ENCODE results near the gene DDX54. TPM values are rescaled to one million over a fixed set of nuclear protein-coding genes. Genes with fewer than 3 reads are reported as not detected.

The DDX54 gene, protein sequence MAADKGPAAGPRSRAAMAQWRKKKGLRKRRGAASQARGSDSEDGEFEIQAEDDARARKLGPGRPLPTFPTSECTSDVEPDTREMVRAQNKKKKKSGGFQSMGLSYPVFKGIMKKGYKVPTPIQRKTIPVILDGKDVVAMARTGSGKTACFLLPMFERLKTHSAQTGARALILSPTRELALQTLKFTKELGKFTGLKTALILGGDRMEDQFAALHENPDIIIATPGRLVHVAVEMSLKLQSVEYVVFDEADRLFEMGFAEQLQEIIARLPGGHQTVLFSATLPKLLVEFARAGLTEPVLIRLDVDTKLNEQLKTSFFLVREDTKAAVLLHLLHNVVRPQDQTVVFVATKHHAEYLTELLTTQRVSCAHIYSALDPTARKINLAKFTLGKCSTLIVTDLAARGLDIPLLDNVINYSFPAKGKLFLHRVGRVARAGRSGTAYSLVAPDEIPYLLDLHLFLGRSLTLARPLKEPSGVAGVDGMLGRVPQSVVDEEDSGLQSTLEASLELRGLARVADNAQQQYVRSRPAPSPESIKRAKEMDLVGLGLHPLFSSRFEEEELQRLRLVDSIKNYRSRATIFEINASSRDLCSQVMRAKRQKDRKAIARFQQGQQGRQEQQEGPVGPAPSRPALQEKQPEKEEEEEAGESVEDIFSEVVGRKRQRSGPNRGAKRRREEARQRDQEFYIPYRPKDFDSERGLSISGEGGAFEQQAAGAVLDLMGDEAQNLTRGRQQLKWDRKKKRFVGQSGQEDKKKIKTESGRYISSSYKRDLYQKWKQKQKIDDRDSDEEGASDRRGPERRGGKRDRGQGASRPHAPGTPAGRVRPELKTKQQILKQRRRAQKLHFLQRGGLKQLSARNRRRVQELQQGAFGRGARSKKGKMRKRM
- total RNA-seq: 100 to 1,000 TPM; 213 to 236 (median 232) TPM

DNA sequence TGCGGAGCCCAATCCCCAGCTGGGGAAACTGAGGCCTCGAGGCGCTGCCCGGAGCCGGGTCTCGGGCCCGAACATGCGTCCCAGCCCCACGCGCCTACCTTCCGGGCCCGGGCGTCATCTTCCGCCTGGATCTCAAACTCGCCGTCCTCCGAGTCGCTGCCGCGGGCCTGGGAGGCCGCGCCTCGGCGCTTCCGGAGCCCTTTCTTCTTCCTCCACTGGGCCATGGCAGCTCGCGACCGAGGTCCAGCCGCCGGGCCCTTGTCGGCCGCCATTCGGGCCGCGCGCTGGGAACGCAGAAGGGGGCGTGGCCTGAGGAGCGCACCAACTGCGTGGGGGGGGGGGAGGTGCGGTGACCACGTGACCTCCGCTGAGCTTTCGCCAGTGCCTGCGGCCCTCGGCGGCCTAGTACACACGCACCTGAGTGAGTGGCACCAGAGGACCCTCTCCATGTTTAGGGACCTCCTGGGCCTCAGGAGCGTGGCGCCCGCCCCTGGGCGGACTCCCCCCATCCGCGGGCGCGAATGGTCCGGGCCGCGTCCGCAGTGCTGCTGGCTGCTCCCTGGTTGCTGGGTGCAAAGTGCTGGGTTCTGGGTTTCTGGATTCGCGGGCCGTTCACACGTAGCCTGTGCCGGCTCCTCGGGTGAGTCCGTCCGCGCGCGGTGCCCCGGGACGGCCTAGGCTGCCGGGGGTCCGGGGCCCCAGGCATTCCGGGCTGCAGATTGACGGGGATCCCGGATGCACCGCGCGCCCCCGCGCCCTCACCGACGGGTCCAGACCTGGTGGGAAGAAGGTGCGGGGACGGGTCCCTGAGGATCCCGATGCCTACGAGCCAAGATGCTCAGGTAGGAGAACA, at the start of gene DDX54, which contains the start of gene RITA1:
DDX54 (minus strand) TSS at position 299 of the 853 bp plus-strand sequence; CDS start at position 272, 27 bp downstream.
RITA1 (plus strand) TSS at position 542 of the 853 bp plus-strand sequence. CDS start 1,026 bp downstream, outside the sequence.
- Mint-ChIP-seq H3K9me3 (no peaks in the 10 kb centered on the region), H3K4me3 (peak within 1 kb of the TSS; percentile 95), H3K27me3 (ENCODE audit: low read depth) (no peaks in the 10 kb centered on the region), H3K4me1 (ENCODE audit: low read depth) (peaks cover 36% of the 10 kb centered on the region), H3K36me3 (ENCODE audit: insufficient read depth) (peaks cover 24% of the 10 kb centered on the region)
- peak; percentile 65 to 67 for ATAC-seq
- peak; percentile 78 for DNase-seq

DNA sequence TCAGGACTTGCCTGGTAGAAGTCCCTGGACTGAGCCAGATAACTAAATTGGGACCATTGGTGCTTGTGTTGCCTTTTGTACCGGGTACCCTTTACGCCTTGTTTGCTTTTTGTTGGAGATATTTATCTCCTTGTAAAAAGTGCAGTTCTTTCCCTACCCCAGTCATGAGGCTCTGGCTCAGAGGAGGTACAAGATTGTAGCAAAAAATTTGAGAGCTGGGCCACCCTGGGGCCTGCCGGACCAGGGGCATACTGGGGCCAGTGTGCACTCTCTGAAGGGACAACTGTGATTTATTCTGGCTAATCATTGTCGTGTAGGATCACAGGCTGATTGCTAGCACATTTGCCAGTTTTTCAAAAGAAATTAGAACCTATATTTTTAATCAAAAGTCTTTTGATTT, 49.2 kb upstream of the DDX54 start:
- no peaks in the 10 kb centered on the region for H3K9me3 Mint-ChIP-seq
- DNase-seq (no peak), ATAC-seq (no peak)
- peaks cover 20% of the 10 kb centered on the region for H3K36me3 Mint-ChIP-seq (ENCODE audit: insufficient read depth)
- H3K4me1 Mint-ChIP-seq (ENCODE audit: low read depth): peaks cover 44% of the 10 kb centered on the region
- H3K4me3 Mint-ChIP-seq: no peak overlapping the region
- H3K27me3 Mint-ChIP-seq (ENCODE audit: low read depth): no peaks in the 10 kb centered on the region

DNA sequence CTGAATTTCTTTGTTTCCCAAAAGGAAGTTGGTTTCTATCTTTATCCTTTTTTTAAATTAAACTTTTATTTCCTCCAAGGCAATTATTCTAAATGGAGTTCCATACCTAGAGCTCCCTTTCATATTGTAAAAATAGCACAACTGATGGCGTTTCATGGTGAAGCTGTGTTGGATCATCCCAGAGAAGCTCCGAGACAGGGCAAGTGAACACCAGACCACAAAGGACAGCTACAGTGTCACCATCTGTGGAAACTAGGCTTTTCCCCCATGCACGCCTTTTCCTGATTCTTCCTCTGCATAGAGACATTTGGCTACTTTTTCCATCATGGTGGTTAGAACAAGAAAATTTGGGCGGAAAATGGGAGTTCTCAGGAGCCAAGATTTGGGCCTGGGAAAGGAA, 48.7 kb upstream of the DDX54 start:
- DNase-seq (no peak), ATAC-seq (no peak)
- Mint-ChIP-seq H3K9me3 (no peaks in the 10 kb centered on the region), H3K4me1 (ENCODE audit: low read depth) (peaks cover 45% of the 10 kb centered on the region), H3K27me3 (ENCODE audit: low read depth) (no peaks in the 10 kb centered on the region), H3K4me3 (no peak overlapping the region), H3K36me3 (ENCODE audit: insufficient read depth) (peaks cover 18% of the 10 kb centered on the region)

DNA sequence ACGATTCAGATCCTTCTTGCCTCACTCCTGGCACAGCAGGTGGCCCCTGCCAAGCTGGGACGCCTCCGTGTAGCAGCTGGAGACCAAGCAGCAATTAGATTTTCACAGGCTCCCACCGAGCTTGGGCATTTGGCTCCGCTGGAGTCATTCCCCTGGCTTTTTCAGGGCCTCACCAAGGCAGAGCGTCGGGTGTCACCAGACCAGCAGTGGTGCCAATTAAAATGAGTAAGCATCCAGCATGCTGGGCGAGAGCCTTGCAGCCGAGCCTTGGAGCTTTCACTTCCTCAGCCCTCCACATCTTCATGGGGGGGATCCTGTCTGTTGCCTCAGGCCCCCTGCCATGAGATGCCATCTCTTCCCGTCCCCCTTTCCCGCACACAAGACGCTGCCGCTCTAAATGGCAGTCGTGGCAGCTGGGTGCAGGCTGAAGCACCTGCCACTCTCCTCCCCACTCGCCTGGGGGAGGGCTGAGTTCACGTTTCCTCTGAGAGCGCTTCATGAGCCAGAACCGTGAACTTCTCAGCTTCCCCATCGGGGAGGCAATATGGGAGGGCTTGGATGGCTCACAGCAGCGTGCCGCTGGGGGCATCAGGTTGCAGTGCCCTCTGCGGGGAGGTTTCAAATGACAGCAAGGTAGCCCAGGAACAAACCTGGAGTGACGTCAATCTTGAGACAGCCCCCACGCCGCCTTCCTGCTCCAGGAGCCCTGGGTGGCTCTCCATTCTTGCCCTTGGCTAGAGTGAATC, 47.7 kb upstream of the DDX54 start:
- DNase-seq: peak; percentile 63
- H3K9me3 Mint-ChIP-seq: no peaks in the 10 kb centered on the region
- H3K36me3 Mint-ChIP-seq (ENCODE audit: insufficient read depth): peaks cover 20% of the 10 kb centered on the region
- H3K4me3 Mint-ChIP-seq: peak overlapping the region; percentile 73
- no peaks in the 10 kb centered on the region for H3K27me3 Mint-ChIP-seq (ENCODE audit: low read depth)
- ATAC-seq: peak; percentile 89 to 90
- peaks cover 51% of the 10 kb centered on the region for H3K4me1 Mint-ChIP-seq (ENCODE audit: low read depth)

DNA sequence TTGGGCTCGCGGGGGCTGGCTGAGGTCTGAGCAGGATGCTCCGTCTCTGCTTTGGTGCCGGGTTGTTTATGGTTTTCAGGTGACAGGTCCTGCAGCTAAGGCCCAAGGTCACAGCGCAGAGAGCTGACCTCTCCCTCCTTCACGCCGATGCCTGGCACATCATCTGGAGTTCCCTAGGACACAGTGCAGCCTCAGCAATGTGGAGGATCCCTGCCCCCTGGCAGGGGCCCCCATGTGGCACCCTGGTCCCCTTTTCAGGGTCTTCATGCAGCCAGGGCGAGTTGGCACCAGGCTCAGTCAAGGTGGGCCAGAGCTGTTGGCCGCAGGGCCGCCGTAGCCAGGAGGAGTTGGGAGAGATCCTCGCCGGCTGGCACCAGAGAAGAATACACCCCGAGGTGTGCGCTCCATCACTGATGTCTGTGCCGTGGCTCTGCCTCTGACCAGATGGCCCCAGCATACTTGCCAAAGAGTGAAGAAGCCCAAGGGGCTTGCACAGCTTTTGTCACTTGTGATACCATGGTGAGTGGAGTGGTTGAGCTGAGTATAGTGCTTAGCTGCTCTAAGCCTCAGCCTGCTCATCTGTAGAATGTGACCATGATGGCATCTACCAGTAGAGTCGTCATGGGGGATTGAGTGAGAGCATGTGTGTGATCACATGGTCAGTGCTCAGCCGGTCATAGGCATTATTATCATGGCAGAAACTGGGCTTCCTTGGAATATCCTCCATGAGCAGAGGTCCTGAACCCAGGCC, 47.0 kb upstream of the DDX54 start:
- DNase-seq (no peak), ATAC-seq (no peak)
- peaks cover 51% of the 10 kb centered on the region for H3K4me1 Mint-ChIP-seq (ENCODE audit: low read depth)
- H3K27me3 Mint-ChIP-seq (ENCODE audit: low read depth): no peaks in the 10 kb centered on the region
- no peaks in the 10 kb centered on the region for H3K9me3 Mint-ChIP-seq
- peak overlapping the region; percentile 73 for H3K4me3 Mint-ChIP-seq
- H3K36me3 Mint-ChIP-seq (ENCODE audit: insufficient read depth): peaks cover 21% of the 10 kb centered on the region

DNA sequence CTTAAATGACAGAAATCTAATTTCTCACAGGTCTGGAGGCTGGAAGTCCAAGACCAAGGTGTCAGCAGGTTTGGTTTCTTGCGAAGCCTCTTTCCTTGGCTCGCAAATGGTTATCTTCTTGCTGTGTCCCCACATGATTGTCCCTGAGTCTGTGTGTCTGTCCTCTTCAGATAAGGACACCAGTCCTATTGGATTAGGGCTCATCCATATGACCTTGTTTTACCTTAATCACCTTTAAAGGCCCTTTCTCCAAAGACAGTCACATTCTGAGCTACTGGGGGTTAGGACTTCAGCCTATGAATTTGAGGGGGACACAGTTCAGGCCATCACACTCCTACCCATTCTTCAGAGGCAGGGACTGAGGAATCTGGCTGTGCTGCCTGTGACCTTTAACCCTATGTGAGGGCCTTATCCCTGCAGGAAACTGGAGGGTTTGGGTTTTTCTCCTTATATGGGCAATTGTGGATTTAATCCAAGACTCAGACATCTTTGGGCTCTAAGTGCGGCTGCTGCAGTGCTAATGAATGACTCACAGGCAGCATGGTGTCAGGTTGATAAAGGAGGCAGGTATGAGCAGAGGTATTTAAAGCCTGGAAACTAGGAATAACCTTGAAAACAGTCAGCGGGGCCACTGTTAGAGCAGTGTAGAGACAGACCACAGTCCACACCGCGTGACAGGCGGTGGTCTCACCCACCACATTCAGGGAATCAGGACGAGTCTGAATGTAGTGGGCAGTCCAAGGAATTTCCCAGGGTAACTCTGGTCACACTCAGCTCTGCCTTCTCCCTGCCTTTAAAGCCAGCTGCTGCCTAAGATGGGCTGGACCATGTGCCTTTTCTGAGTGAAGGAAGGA, 46.2 kb upstream of the DDX54 start:
- no peak for DNase-seq
- no peak overlapping the region for H3K4me3 Mint-ChIP-seq
- no peaks in the 10 kb centered on the region for H3K27me3 Mint-ChIP-seq (ENCODE audit: low read depth)
- ATAC-seq: no peak
- peaks cover 51% of the 10 kb centered on the region for H3K4me1 Mint-ChIP-seq (ENCODE audit: low read depth)
- H3K36me3 Mint-ChIP-seq (ENCODE audit: insufficient read depth): peaks cover 15% of the 10 kb centered on the region
- H3K9me3 Mint-ChIP-seq: no peaks in the 10 kb centered on the region

DNA sequence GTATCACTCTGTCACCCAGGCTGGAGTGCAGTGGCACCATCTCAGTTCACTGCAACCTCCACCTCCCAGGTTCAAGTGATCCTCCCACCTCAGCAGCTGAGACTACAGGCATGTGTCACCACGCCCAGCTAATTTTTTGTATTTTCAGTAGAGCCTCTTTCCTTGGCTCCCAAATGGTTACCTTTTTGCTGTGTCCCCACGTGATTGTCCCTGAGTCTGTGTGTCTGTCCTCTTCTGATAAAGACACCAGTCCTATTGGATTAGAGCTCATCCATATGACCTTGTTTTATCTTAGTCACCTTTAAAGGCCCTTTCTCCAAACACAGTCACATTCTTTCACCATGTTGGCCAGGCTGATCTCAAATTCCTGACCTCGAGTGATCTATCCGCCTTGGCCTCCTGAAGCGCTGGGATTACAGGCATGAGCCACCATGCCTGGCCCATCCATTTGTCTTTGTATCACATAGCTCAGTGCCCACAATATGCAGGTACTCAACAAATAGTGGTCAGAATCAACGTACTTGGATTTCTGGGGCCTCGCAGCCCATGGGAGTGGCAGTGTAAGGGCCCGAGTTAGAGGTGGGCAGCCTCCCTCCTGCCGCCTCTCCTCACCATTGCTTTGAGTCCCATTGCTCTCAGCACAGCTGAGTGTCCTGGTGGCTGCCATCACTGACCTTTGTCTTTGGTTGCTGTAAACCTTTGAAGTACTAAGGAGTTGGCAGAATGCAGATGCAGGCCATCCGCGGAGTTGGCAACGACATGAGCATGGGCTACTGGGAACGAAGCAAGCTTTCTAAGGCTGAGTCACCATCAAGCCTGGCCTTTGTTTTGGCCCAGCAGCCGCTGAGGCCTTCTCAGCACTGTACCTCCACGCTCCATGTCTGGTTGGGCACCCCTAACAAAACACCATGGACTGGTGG, 45.3 kb upstream of the DDX54 start:
- H3K36me3 Mint-ChIP-seq (ENCODE audit: insufficient read depth): peaks cover 15% of the 10 kb centered on the region
- H3K4me1 Mint-ChIP-seq (ENCODE audit: low read depth): peaks cover 48% of the 10 kb centered on the region
- peak in 1 of 2 donors; percentile 1 for ATAC-seq
- H3K27me3 Mint-ChIP-seq (ENCODE audit: low read depth): no peaks in the 10 kb centered on the region
- DNase-seq: no peak
- H3K9me3 Mint-ChIP-seq: no peaks in the 10 kb centered on the region
- peak overlapping the region; percentile 42 for H3K4me3 Mint-ChIP-seq

DNA sequence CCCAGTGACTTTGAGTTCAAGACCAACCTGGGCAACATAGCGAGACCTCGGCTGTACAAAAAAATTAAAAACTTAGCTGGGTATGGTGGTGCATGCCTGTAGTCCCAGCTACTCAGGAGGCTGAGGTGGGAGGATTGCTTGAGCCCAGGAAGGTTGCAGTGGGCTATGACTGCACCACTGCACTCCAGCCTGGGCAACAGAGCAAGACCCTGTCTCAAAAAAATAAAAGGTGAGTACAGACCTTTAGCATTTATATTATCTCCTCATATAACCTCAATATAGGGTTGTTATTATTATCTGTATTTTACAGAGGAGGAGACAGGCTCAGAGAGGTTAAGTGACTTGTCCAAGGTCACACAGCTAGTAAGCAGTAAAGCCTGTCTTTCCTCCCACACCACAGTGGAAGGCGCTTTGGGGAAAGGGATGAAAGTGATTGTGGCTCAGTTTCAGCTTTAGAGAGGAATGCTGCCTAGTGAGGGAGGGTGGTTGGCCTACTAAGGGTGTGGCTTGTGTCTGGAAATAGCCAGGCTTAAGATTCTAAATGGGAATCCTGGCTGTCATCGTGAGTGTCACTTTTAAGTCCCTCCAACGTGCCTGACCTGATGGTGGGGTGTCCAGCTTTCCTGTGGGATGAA, 43.2 kb upstream of the DDX54 start:
- Mint-ChIP-seq H3K27me3 (ENCODE audit: low read depth) (no peaks in the 10 kb centered on the region), H3K4me3 (no peak overlapping the region), H3K9me3 (no peaks in the 10 kb centered on the region), H3K36me3 (ENCODE audit: insufficient read depth) (peaks cover 14% of the 10 kb centered on the region), H3K4me1 (ENCODE audit: low read depth) (peaks cover 47% of the 10 kb centered on the region)
- DNase-seq (no peak), ATAC-seq (no peak)

DNA sequence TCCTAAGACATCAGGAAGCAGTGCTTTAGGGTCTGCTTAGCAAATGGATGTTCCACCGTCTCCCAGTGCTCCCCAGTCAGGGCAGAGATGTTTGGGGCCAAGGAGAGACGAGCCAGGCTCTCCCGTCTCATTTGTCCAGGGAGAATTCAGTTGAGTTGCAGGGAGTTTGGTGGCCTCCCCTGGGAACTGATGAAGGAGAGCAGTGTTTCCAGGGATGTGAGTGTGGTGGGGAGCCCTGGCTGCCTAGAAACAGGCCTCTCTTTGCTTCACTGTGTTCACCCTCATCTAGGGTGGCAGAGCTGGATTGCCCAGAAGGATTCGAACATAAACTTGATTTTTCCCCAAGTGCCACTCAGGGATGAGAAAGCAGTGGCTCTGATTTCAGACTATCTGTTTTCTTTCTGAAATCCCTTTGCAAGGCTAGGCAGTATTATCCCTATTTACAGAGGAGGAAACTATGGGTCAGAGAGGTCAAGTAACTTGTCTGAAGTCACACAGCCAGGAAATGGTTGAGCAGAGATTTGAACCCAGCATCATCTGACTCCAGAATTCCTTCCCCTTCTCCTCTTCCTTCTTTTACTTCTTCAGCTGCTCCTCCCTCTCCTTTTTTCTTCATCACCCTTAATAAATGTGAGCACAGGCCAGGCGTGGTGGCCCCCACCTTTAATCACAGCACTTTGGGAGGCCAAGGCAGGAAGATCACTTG, 42.6 kb upstream of the DDX54 start:
- H3K36me3 Mint-ChIP-seq (ENCODE audit: insufficient read depth): peaks cover 12% of the 10 kb centered on the region
- H3K4me3 Mint-ChIP-seq: no peak overlapping the region
- DNase-seq (no peak), ATAC-seq (no peak)
- no peaks in the 10 kb centered on the region for H3K27me3 Mint-ChIP-seq (ENCODE audit: low read depth)
- peaks cover 45% of the 10 kb centered on the region for H3K4me1 Mint-ChIP-seq (ENCODE audit: low read depth)
- H3K9me3 Mint-ChIP-seq: no peaks in the 10 kb centered on the region

DNA sequence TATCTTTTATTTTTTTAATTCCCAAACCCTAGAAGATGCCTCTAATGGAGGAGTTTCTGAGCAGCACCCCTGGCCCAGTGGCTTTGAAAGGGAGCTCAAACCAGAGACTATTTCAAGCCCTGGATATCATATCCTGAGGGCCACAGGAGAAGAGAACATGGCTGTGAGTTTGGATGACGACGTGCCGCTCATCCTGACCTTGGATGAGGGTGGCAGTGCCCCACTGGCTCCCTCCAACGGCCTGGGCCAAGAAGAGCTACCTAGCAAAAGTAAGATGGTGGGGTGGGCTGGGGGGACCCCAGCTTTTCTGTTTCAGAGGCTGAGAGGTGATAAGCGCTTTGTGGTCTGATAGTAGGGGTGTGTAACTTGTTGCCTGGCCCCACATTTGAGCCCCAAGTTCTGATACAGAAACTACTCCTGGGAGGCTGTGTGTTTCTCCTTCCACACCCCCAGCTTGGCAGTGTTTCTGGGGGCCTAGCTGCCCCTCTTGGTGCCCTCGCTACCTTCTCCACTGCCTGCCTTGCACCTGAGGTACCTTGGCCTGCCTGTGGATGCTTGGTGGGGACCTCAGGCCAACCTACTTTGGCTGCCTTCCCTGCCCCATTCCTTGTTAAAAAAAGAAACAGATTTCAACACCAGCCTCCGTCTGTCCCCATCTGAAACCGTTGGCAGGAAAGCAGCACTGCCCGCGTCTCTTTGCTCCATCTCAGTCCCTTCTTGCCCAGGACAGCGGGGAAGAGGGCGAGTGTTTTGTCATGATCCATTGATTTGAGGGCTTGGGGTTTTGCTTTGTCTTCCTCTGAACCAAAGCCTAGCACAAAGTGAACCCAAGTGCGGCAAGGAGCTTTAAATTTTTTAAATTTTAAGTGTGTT, 41.7 kb upstream of the DDX54 start:
- DNase-seq (no peak), ATAC-seq (no peak)
- Mint-ChIP-seq H3K36me3 (ENCODE audit: insufficient read depth) (peaks cover 12% of the 10 kb centered on the region), H3K27me3 (ENCODE audit: low read depth) (no peaks in the 10 kb centered on the region), H3K4me1 (ENCODE audit: low read depth) (peaks cover 47% of the 10 kb centered on the region), H3K4me3 (no peak overlapping the region), H3K9me3 (no peaks in the 10 kb centered on the region)
